HG02943 (cell line): ENCODE measurements around the gene SMCHD1.
"Not testable (repeated sequence)": the region's sequence is repeated elsewhere in the genome, so short reads cannot be mapped to it uniquely, and the experiment has no call there.

ENCODE experiments used
- ATAC-seq: cut with Tn5 transposase; IDR thresholded peaks from one replicate; pipeline ENCODE4 v1.9.1; 2021; ENCODE audit warnings: mild to moderate bottlenecking, low read depth, moderate library complexity; ENCODE audit not compliant: unreplicated experiment

The SMCHD1 gene

GRCh38 chr18:2848247-2849246, 193.0 kb downstream of the SMCHD1 start:
- no peak for ATAC-seq

DNA sequence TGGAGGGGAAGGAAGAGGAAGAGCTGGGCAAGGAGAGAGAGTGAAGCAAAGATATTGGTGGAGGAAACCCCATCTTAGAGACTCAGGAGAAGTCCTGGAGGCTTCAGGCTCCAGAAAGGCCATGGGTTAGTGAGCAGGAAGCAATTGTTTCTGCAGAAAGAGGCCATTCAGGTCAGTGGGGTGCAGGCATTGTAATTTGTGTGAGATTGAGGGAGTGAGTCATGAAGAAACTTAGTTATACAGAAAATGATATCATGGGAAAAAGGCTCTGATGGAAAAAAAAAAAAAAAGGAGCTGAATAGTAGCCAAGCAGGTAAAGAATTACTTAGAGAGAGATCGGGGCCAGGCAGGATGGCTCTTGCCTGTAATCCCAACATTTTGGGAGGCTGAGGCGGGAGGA, 195.3 kb downstream of the SMCHD1 start:
- no peak for ATAC-seq

DNA sequence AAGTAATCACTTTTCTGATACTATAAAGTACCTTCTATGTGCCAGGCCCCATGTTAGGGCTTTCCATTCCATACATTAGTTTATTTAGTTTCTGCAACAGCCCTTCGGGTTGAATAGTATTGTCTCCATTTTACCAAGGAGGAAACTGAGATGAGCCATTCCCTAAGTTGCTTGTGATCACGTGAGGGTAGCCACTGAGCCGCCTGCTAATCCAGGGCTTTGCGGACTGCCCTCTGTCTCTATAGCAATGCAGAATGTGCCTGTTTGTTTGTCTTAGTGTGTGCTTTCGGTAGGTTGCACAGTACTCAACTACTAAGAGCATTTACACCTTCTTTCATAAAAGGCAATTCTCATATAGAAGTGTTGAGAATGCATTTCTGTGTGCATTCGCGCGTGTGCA, 196.2 kb downstream of the SMCHD1 start:
- no peak for ATAC-seq

DNA sequence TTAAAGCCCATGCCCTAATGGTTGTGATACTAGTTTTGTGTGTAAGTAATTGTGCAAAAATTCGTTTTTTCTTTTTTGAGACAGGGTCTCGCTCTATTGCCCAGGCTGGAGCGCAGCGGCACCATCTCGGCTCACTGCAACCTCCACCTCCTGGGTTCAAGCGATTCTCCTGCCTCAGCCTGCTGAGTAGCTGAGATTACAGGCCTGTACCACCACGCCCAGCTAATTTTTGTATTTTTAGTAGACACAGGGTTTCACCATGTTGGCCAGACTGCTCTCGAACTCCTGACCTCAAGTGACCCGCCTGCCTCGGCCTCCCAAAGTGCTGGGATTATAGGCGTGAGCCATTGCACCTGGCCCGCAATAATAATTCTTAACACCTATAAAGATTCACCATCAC, 196.9 kb downstream of the SMCHD1 start:
- not testable (repeated sequence) for ATAC-seq

DNA sequence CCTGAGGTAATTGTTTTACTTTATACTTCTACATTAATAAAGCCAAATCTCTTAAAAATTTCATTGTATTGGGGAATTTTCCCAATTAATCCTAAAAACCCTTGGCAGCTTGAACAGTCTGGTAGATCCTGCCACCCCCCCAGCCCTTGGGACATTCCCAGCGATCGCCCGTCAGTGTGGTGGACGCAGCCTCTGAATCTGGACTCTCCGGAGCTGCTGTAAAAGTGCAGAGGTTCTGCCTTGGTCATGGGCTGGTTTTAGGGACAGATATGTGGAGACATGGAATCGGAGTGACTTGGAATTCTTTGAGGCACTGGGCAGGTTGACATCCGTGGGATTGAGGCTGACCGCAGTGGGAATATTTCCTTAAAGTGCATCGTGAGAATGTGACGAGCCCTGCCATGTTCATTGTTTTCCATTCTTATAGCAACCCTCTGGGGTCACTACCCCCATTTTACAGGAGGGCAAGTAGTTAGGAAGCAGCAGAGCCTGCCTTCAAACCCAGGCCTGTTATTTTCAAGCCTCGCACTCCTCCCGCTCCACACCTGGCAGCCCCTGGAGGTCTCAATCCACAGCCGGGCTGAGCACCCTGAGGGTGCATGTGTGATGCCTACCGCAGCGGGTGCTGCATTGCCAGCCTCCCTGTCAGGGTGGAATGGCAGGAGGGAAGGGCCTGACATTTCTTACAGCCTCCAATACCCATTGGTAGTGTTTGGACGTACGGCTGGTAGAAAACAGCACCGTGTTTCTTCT, 197.8 kb downstream of the SMCHD1 start:
- ATAC-seq: no peak

DNA sequence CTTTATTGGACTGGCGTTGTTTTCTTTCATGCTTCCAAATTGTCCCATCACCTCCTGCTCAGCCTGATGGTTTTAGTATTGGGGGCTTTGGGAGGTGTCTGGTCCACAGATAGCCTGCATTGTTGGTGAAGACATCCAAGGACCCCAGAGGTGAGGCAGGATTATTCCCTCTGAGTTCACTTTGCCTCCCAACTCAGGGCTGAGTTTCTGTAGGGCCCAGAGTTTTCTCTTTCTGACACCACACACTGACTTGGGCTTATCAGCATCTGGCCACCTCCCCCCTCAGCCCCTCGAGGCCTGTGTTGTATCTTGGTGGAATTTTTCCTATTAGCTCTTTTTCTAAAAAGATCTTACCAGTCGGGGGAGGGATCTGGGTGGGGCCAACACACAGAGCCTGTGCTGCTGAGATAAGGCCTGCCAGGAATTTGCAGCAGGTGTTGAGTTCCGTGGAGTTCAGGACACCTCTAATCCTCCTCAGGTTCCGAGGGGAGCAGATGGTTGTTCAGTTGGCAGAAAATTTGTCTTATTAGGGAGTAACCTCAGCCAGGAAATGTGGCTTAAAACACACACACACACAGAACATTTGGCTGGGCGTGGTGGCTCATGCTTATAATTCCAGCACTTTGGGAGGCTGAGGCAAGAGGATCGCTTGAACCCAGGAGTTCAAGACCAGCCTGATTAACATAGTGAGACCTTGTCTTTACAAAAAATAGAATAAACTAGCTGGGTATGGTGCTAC, 198.6 kb downstream of the SMCHD1 start:
- no peak for ATAC-seq
